ENCODE data around the gene PSEN1. TPM values are rescaled to one million over a fixed set of nuclear protein-coding genes. Genes with fewer than 3 reads are reported as not detected.
A peak's percentile ranks its signal among the peaks of the same experiment; 100 is the strongest.

The PSEN1 gene
- polyA plus RNA-seq, 4 donors = 24.4 to 138 (median 35.4) TPM

DNA sequence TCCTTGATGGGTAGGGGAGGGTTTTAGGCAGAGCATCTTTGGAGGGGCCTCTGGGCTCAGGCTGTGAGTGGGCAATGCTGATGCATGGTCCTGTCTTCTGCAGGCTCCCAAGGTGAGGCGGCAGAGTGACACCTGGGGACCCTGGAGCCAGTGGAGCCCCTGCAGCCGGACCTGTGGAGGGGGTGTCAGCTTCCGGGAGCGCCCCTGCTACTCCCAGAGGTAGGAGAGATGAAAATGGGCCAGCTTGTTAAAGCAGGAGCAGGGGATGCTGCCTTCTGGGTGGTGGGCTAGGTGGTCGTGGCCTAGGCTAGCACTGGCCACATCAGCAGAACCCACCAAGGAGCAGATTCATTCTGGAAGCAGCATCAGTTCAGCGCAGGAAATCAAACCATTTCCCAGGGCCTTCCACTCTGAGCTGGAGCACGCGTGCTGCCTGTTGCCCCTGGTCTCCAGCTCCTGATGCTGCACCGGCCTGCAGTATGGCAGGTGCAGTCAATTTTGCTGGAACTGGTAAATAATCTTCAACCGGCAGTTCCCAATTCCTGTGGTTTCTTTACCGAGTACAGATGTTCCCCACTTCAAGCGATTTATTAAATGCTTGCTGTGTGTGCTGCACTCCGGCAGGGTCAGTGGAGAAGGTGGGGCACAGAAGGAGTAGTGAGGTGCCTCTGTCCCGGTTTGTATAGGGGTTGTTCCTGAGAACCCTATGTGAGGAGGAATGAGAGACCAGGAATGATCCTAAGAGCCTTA, 108.4 kb downstream of the PSEN1 start:
- Histone ChIP-seq H3K4me1 (ENCODE audit: control insufficient read depth in 3 of 3, insufficient read depth in 2 of 3, low read depth in 1 of 3, low read length in 2 of 3) (peaks cover 0 to 19% (median 0%) of the 10 kb centered on the region in 3 donors), H3K27me3 (ENCODE audit: control insufficient read depth in 3 of 3, insufficient read depth in 3 of 3, low read length in 3 of 3) (peaks cover 0 to 2% (median 0%) of the 10 kb centered on the region in 3 donors), H3K27ac (ENCODE audit: low read depth in 1 of 3, low read length in 2 of 3) (no peak overlapping the region), H3K36me3 (ENCODE audit: control insufficient read depth in 3 of 3, insufficient read depth in 2 of 3, low read depth in 1 of 3, low read length in 3 of 3) (peaks cover 0 to 59% (median 0%) of the 10 kb centered on the region in 3 donors), H3K9me3 (ENCODE audit: control insufficient read depth in 2 of 2, insufficient read depth in 1 of 2, low read depth in 1 of 2, low read length in 1 of 2) (peaks cover 0 to 2% of the 10 kb centered on the region in 2 donors), H3K4me3 (ENCODE audit: low read depth in 1 of 3, low read length in 3 of 3) (no peak overlapping the region)
- WGBS, 3 donors = 82 to 95% (median 88%) methylated on average over 14 of the region's 14 CpGs
- no peak for DNase-seq
- no peak for FAIRE-seq

DNA sequence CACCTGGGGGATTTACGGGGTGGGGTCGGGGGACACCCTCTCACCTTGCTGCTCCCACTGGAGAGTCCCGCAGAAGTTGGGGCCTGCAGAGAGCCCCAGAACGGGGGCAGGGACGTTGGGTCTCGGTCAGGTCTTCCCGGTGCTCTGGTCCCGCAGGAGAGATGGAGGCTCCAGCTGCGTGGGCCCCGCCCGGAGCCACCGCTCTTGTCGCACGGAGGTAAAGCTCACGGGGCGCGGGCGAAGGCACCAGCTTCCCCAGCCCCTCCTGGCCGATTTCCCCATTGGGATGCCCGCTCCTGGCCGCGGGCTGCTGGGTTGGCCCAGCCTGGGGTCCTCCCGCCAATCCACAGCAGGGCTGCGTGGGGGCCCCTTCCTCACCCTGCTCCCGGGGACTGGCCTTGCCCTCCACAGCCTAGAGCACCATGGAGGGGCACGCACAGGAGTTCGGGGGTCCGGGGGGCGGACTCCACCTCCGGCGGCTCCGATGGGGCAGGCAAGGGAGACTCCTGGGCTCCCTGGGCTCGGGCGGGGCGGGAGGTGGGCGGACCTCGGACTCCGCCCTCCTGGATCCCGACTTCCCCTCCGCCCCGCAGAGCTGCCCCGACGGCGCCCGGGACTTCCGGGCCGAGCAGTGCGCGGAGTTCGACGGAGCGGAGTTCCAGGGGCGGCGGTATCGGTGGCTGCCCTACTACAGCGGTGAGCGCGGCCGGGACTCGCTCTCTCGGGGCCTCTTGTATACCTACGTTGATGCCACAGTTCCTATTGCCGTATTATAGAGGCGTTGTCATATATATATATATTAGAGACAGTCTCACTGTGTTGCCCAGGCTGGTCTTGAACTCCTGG, 109.4 kb downstream of the PSEN1 start:
- peak overlapping the region; percentile 30 to 52 (median 46) for H3K4me3 ChIP-seq (ENCODE audit: low read depth in 1 of 3, low read length in 3 of 3)
- peaks cover 0 to 11% (median 0%) of the 10 kb centered on the region in 3 donors for H3K4me1 ChIP-seq (ENCODE audit: control insufficient read depth in 3 of 3, insufficient read depth in 2 of 3, low read depth in 1 of 3, low read length in 2 of 3)
- DNase-seq = peak; percentile 25 to 67
- peaks cover 0 to 2% (median 0%) of the 10 kb centered on the region in 3 donors for H3K27me3 ChIP-seq (ENCODE audit: control insufficient read depth in 3 of 3, insufficient read depth in 3 of 3, low read length in 3 of 3)
- H3K27ac ChIP-seq (ENCODE audit: low read depth in 1 of 3, low read length in 2 of 3) = no peak overlapping the region
- no peak for FAIRE-seq
- 22 to 54% (median 51%) methylated on average over 32 to 64 of the region's 64 CpGs for WGBS, 3 donors
- H3K36me3 ChIP-seq (ENCODE audit: control insufficient read depth in 3 of 3, insufficient read depth in 2 of 3, low read depth in 1 of 3, low read length in 3 of 3) = peaks cover 0 to 61% (median 0%) of the 10 kb centered on the region in 3 donors
- peaks cover 0 to 2% of the 10 kb centered on the region in 2 donors for H3K9me3 ChIP-seq (ENCODE audit: control insufficient read depth in 2 of 2, insufficient read depth in 1 of 2, low read depth in 1 of 2, low read length in 1 of 2)

DNA sequence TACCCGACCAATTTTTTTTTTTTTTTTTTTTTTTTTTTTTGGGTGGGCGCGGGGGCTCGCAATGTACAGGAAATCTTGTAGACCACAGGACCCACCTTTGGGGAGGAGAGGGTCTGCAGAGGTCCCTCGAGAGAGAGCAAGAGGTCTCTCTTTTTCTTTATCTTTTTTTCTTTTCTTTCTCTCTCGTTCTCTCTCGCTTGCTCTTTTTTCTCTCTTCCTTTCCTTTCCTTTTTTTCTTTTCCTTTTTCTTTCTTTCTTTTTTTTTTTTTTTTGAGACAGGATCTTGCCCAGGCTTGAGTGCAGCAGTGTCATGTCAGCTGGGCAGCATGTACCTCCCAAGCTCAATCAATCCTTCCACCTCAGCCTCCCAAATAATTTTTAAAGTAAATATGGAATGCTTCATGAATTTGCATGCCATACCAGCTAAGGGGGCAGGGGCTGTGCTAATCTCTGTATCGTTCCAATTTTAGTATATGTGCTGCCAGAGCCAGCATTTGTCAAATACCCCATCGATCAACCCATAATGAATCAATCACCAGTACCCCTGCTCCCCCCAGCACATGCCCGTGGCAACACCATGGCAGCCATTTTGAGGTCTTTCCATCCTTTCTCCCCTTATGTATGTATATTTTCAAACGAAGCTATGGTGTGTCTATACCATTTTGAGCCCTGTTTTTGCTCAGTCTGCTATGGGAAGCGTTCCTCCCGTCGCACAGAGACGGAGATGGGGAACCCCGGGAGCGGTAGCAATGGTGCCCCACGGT, 110.3 kb downstream of the PSEN1 start:
- no peak for DNase-seq
- WGBS, 3 donors = 68 to 87% (median 83%) methylated on average over 17 to 18 of the region's 18 CpGs
- no peak for FAIRE-seq
- H3K27ac ChIP-seq (ENCODE audit: low read depth in 1 of 3, low read length in 2 of 3) = no peak overlapping the region
- H3K27me3 ChIP-seq (ENCODE audit: control insufficient read depth in 3 of 3, insufficient read depth in 3 of 3, low read length in 3 of 3) = peaks cover 0 to 2% (median 0%) of the 10 kb centered on the region in 3 donors
- H3K4me1 ChIP-seq (ENCODE audit: control insufficient read depth in 3 of 3, insufficient read depth in 2 of 3, low read depth in 1 of 3, low read length in 2 of 3) = peaks cover 0 to 3% (median 0%) of the 10 kb centered on the region in 3 donors
- peaks cover 0 to 2% of the 10 kb centered on the region in 2 donors for H3K9me3 ChIP-seq (ENCODE audit: control insufficient read depth in 2 of 2, insufficient read depth in 1 of 2, low read depth in 1 of 2, low read length in 1 of 2)
- peaks cover 0 to 61% (median 0%) of the 10 kb centered on the region in 3 donors for H3K36me3 ChIP-seq (ENCODE audit: control insufficient read depth in 3 of 3, insufficient read depth in 2 of 3, low read depth in 1 of 3, low read length in 3 of 3)
- H3K4me3 ChIP-seq (ENCODE audit: low read depth in 1 of 3, low read length in 3 of 3) = peak overlapping the region in 1 of 3 donors; percentile 52

DNA sequence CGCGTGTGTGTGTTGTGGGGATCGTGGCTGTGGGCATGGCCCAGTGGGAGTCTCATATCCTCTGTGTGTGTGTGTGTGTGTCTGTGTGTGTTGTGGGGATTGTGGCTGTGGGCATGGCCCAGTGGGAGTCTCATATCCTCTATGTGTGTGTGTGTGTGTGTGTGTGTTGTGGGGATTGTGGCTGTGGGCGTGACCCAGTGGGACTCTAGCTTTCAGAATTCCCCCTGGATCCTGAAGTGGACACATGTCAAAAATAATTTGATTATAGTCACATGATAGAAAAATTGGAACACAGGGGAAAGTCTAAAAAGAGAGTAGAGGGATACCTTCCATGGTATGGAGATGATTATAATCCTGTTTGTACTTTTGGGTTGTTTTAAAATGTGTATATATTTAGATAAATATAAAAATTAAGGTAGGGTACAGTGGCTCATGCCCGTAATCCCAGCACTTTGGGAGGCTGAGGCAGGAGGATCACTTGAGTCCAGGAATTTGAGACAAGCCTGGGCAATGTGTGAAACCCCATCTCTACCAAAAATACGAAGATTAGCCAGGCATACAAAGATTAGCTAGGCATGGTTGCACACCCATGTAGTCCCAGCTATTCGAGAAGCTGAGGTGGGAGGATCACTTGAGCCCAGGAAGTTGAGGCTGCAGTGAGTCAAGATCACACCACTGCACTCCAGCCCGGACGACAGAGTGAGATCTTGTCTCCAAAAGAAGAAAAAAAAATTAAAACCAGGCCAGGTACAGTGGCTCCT, 112.0 kb downstream of the PSEN1 start:
- Histone ChIP-seq H3K27me3 (ENCODE audit: control insufficient read depth in 3 of 3, insufficient read depth in 3 of 3, low read length in 3 of 3) (peaks cover 0 to 2% (median 0%) of the 10 kb centered on the region in 3 donors), H3K36me3 (ENCODE audit: control insufficient read depth in 3 of 3, insufficient read depth in 2 of 3, low read depth in 1 of 3, low read length in 3 of 3) (peaks cover 0 to 66% (median 0%) of the 10 kb centered on the region in 3 donors), H3K9me3 (ENCODE audit: control insufficient read depth in 2 of 2, insufficient read depth in 1 of 2, low read depth in 1 of 2, low read length in 1 of 2) (peaks cover 0 to 2% of the 10 kb centered on the region in 2 donors), H3K27ac (ENCODE audit: low read depth in 1 of 3, low read length in 2 of 3) (no peak overlapping the region), H3K4me3 (ENCODE audit: low read depth in 1 of 3, low read length in 3 of 3) (no peak overlapping the region), H3K4me1 (ENCODE audit: control insufficient read depth in 3 of 3, insufficient read depth in 2 of 3, low read depth in 1 of 3, low read length in 2 of 3) (peaks cover 0 to 3% (median 0%) of the 10 kb centered on the region in 3 donors)
- 62 to 74% (median 72%) methylated on average over 7 to 9 of the region's 9 CpGs for WGBS, 3 donors
- no peak for DNase-seq
- no peak for FAIRE-seq

DNA sequence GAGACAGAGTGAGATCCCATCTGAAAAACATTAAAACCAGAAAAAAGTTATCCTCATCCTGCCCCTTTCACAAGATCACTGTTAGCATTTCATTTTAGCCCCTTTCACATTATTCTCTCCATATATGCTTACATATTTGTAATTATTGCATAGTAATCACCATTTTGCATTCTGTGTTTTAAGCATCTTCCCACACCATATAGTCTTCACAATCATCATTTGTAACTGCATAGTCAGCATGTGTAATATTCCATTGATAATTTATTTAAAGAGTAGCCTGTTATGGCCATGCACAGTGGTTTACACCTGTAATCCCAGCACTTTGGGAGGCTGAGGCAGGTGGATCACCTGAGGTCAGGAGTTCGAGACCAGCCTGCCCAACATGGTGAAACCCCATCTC, 112.8 kb downstream of the PSEN1 start:
- DNase-seq (no peak), FAIRE-seq (no peak)
- Histone ChIP-seq H3K9me3 (ENCODE audit: control insufficient read depth in 2 of 2, insufficient read depth in 1 of 2, low read depth in 1 of 2, low read length in 1 of 2) (peaks cover 0 to 2% of the 10 kb centered on the region in 2 donors), H3K27me3 (ENCODE audit: control insufficient read depth in 3 of 3, insufficient read depth in 3 of 3, low read length in 3 of 3) (no peaks in the 10 kb centered on the region), H3K27ac (ENCODE audit: low read depth in 1 of 3, low read length in 2 of 3) (no peak overlapping the region), H3K4me3 (ENCODE audit: low read depth in 1 of 3, low read length in 3 of 3) (no peak overlapping the region), H3K36me3 (ENCODE audit: control insufficient read depth in 3 of 3, insufficient read depth in 2 of 3, low read depth in 1 of 3, low read length in 3 of 3) (peaks cover 0 to 72% (median 0%) of the 10 kb centered on the region in 3 donors), H3K4me1 (ENCODE audit: control insufficient read depth in 3 of 3, insufficient read depth in 2 of 3, low read depth in 1 of 3, low read length in 2 of 3) (peaks cover 0 to 3% (median 0%) of the 10 kb centered on the region in 3 donors)
- 76 to 100% (median 93%) methylated on average over 1 of the region's 1 CpG for WGBS, 3 donors

DNA sequence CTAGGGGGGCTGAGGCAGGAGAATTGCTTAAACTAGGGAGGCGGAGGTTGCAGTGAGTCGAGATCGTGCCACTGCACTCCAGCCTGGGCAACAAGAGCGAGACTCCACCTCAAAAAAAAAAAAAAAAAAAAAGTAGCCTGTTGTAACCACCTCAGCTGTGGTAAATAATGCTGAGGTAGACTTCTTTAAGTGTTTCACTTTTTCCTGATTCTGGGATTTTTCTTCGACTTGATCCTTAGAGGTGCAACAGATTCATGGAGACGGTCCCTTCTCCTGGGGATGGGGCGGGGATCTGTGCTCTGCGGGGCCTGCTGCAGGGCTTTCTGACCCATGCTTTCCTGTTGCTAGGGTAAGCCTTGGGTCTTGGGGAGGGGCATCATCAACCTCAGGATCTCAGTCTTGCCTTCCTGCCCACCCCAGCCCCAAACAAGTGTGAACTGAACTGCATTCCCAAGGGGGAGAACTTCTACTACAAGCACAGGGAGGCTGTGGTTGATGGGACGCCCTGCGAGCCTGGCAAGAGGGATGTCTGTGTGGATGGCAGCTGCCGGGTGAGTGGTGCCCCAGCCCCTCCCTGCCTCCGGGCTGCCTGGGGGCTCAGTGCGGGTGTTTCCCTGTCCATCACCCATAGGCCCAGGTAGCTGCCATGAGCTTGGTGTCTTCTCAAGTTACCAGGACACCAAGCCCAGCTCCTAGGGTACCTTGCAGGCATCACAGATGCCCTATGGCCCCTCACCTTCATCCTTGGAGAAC, 113.4 kb downstream of the PSEN1 start:
- H3K36me3 ChIP-seq (ENCODE audit: control insufficient read depth in 3 of 3, insufficient read depth in 2 of 3, low read depth in 1 of 3, low read length in 3 of 3) = peaks cover 0 to 72% (median 0%) of the 10 kb centered on the region in 3 donors
- DNase-seq = no peak
- no peak overlapping the region for H3K4me3 ChIP-seq (ENCODE audit: low read depth in 1 of 3, low read length in 3 of 3)
- WGBS, 3 donors = 84 to 91% (median 86%) methylated on average over 12 to 13 of the region's 13 CpGs
- H3K9me3 ChIP-seq (ENCODE audit: control insufficient read depth in 2 of 2, insufficient read depth in 1 of 2, low read depth in 1 of 2, low read length in 1 of 2) = peaks cover 0 to 2% of the 10 kb centered on the region in 2 donors
- FAIRE-seq = no peak
- no peak overlapping the region for H3K27ac ChIP-seq (ENCODE audit: low read depth in 1 of 3, low read length in 2 of 3)
- peaks cover 0 to 3% (median 0%) of the 10 kb centered on the region in 3 donors for H3K4me1 ChIP-seq (ENCODE audit: control insufficient read depth in 3 of 3, insufficient read depth in 2 of 3, low read depth in 1 of 3, low read length in 2 of 3)
- H3K27me3 ChIP-seq (ENCODE audit: control insufficient read depth in 3 of 3, insufficient read depth in 3 of 3, low read length in 3 of 3) = no peaks in the 10 kb centered on the region

DNA sequence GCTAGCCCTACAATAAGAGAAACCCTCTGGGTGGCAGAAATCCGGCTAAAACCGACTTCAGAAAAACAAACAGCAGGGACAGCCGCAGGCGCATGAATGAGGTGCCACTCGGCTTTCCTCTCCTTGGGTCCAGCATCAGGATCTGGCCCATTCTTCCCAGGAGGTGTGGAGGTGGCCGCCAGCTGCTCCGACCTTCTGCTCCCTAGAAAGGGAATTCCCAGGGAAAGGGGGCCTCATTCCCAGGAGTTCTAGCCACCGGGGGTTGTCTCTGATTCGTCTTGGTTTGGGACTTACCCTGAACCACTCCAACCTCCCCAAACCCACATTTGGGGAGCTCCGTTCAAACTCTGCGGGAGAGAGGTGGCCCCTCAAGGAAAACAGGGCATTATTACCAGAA, 114.0 kb downstream of the PSEN1 start:
- WGBS, 3 donors = 91% methylated on average over 11 of the region's 11 CpGs
- Histone ChIP-seq H3K36me3 (ENCODE audit: control insufficient read depth in 3 of 3, insufficient read depth in 2 of 3, low read depth in 1 of 3, low read length in 3 of 3) (peaks cover 0 to 72% (median 0%) of the 10 kb centered on the region in 3 donors), H3K27me3 (ENCODE audit: control insufficient read depth in 3 of 3, insufficient read depth in 3 of 3, low read length in 3 of 3) (no peaks in the 10 kb centered on the region), H3K4me1 (ENCODE audit: control insufficient read depth in 3 of 3, insufficient read depth in 2 of 3, low read depth in 1 of 3, low read length in 2 of 3) (peaks cover 0 to 3% (median 0%) of the 10 kb centered on the region in 3 donors), H3K9me3 (ENCODE audit: control insufficient read depth in 2 of 2, insufficient read depth in 1 of 2, low read depth in 1 of 2, low read length in 1 of 2) (peaks cover 0 to 2% of the 10 kb centered on the region in 2 donors), H3K4me3 (ENCODE audit: low read depth in 1 of 3, low read length in 3 of 3) (no peak overlapping the region), H3K27ac (ENCODE audit: low read depth in 1 of 3, low read length in 2 of 3) (no peak overlapping the region)
- DNase-seq = no peak
- no peak for FAIRE-seq
